PC-3 (cell line): Measurements from ENCODE around the gene STX16. TPM values are rescaled to one million over a fixed set of nuclear protein-coding genes. Genes with fewer than 3 reads are reported as not detected.

Experiments
- ATAC-seq: fragments of 200-7000 bp; cut with Tn5 transposase; 2 replicates; pipeline ENCODE4 v1.9.1; 2020; ENCODE audit warnings: mild to moderate bottlenecking, moderate library complexity
- BruUV-seq: library from RNA; stranded (reverse); fragments of 400-500 nt; replicated peaks from 2 replicates; lab custom pipeline; 2021; lab: Mats Ljungman, UMichigan
- CTCF ChIA-PET: fragments of 300-600 bp; sonication (Branson Sonifier 250); formaldehyde crosslinking; loops from one replicate; lab custom pipeline; 2022; ENCODE audit warnings: antibody characterized with exemption; lab: Charles Lee
- POLR2A ChIA-PET: fragments of 300-600 bp; sonication (Branson Sonifier 250); formaldehyde crosslinking; loops from one replicate; lab custom pipeline; 2022; ENCODE audit warnings: antibody characterized with exemption; ENCODE audit not compliant: unreplicated experiment; lab: Charles Lee
- DNase-seq: peaks from one replicate; pipeline ENCODE4 v3.0.0-alpha.2; 2015
- H2AFZ ChIP-seq: fragments of 300-600 bp; sonication (generic); 2 replicates; pipeline ENCODE4 v1.6.0; 2016; ENCODE audit warnings: antibody characterized with exemption, low read length
- H3F3A ChIP-seq: fragments of 300-600 bp; sonication (generic); one replicate; pipeline ENCODE4 v1.6.0; 2017; ENCODE audit warnings: antibody characterized with exemption, low read length, control low read depth, mild to moderate bottlenecking; ENCODE audit not compliant: unreplicated experiment
- H3K27ac ChIP-seq: fragments of 300-600 bp; sonication (generic); 2 replicates; pipeline ENCODE4 v1.5.1; 2016; ENCODE audit warnings: mild to moderate bottlenecking, low read length
- H3K27me3 ChIP-seq: fragments of 300-600 bp; sonication (generic); 2 replicates; pipeline ENCODE4 v1.6.1; 2016; ENCODE audit warnings: low read length, mixed read lengths
- H3K36me3 ChIP-seq: fragments of 300-600 bp; sonication (generic); 2 replicates; pipeline ENCODE4 v1.6.1; 2016; ENCODE audit warnings: low read depth, mixed run types, low read length, mixed read lengths
- H3K4me1 ChIP-seq: fragments of 300-600 bp; sonication (generic); 2 replicates; pipeline ENCODE4 v1.5.1; 2016; ENCODE audit warnings: low read length; ENCODE audit not compliant: insufficient read depth
- H3K4me2 ChIP-seq: fragments of 300-600 bp; sonication (generic); 2 replicates; pipeline ENCODE4 v1.6.0; 2016; ENCODE audit warnings: low read length
- H3K4me3 ChIP-seq: fragments of 300-600 bp; sonication (generic); 2 replicates; pipeline ENCODE4 v1.5.1; 2016; ENCODE audit warnings: mild to moderate bottlenecking, low read length, mixed read lengths
- H3K79me2 ChIP-seq: fragments of 300-600 bp; sonication (generic); 2 replicates; pipeline ENCODE4 v1.6.1; 2017; ENCODE audit warnings: low read length, mixed read lengths
- H3K9ac ChIP-seq: fragments of 300-600 bp; sonication (generic); 2 replicates; pipeline ENCODE4 v1.6.0; 2016; ENCODE audit warnings: mild to moderate bottlenecking, low read length
- H3K9me2 ChIP-seq: fragments of 300-600 bp; sonication (generic); replicated peaks from 2 replicates; pipeline ENCODE4 v1.6.1; 2016; ENCODE audit warnings: mixed run types, low read length, mixed read lengths
- H3K9me3 ChIP-seq: fragments of 300-600 bp; sonication (generic); 2 replicates; pipeline ENCODE4 v1.6.1; 2016; ENCODE audit warnings: low read length, mixed read lengths
- H4K20me1 ChIP-seq: fragments of 300-600 bp; sonication (generic); 2 replicates; pipeline ENCODE4 v1.6.1; 2016; ENCODE audit warnings: low read length, mixed read lengths
- CTCF ChIP-seq: fragments of 300-600 bp; sonication (generic); conservative IDR thresholded peaks from 2 replicates; pipeline ENCODE4 v1.5.1; 2017; ENCODE audit warnings: antibody characterized with exemption, low read depth, mild to moderate bottlenecking, low read length
- EZH2 ChIP-seq: fragments of 300-600 bp; sonication (generic); IDR thresholded peaks from one replicate; pipeline ENCODE4 v1.6.1; 2017; ENCODE audit warnings: antibody characterized with exemption, mild to moderate bottlenecking, low read length; ENCODE audit not compliant: unreplicated experiment
- EZH2phosphoT487 ChIP-seq: fragments of 300-600 bp; sonication (generic); IDR thresholded peaks from 2 replicates; pipeline ENCODE4 v1.6.1; 2018; ENCODE audit warnings: mild to moderate bottlenecking, antibody characterized with exemption, low read length, borderline replicate concordance
- intact Hi-C: fragments of 100-400 bp; cut with micrococcal nuclease; formaldehyde crosslinking; loops from 2 replicates; pipeline ENCODE4 v1.9.0; 2023
- total RNA-seq: library from RNA; depleted of rRNA; stranded (reverse); fragments of >200 nt; gene quantifications from 2 replicates; pipeline ENCODE4 v1.2.3, GENCODE V29; 2014

Gene STX16
- total RNA-seq, 1 experiment from 2014 or later = 44.2 TPM

GRCh38 chr20:58688840-58689239 is 37.8 kb downstream of the STX16 start:
- no TSS peak for BruUV-seq
- CTCF ChIA-PET = no interaction called here

GRCh38 chr20:58690396-58691135 is 39.5 kb downstream of the STX16 start:
- no TSS peak for BruUV-seq
- peaks cover 10% of the 10 kb centered on the region for H3F3A ChIP-seq
- TF ChIP-seq EZH2 = no peak
- no peak for TF ChIP-seq EZH2phosphoT487
- no peak for TF ChIP-seq CTCF
- no peak overlapping the region for H3K4me3 ChIP-seq
- H3K4me1 ChIP-seq = peaks cover 17% of the 10 kb centered on the region
- no peak overlapping the region for H2AFZ ChIP-seq
- H3K27me3 ChIP-seq = no peaks in the 10 kb centered on the region
- CTCF ChIA-PET = interaction anchor here (0.5 kb wide), 1 partner anchor 40 kb away, joined by 6 read pairs; no protein-coding TSS in a partner anchor
- ATAC-seq = no peak
- no peaks in the 10 kb centered on the region for H3K9me2 ChIP-seq
- no peak overlapping the region for H3K4me2 ChIP-seq
- H3K9ac ChIP-seq = no peak overlapping the region
- no peaks in the 10 kb centered on the region for H3K36me3 ChIP-seq
- H3K79me2 ChIP-seq = peaks cover 17% of the 10 kb centered on the region
- no peaks in the 10 kb centered on the region for H3K9me3 ChIP-seq
- intact Hi-C loops = loop anchor here (2.0 kb wide), 1 partner anchor 38 kb away; no protein-coding TSS in a partner anchor
- no peak overlapping the region for H3K27ac ChIP-seq
- POLR2A ChIA-PET = interaction anchor here (0.6 kb wide), 1 partner anchor 39 kb away, joined by 10 read pairs; the partner anchor contains the start of gene STX16
- DNase-seq = no peak
- H4K20me1 ChIP-seq = no peaks in the 10 kb centered on the region

More at GRCh38 chr20:58688840-58689239, 37.8 kb downstream of the STX16 start:
- H3K9ac ChIP-seq = no peak overlapping the region
- peaks cover 7% of the 10 kb centered on the region for H3K79me2 ChIP-seq
- H3K4me3 ChIP-seq = no peak overlapping the region
- no peak overlapping the region for H3K27ac ChIP-seq
- H3K9me2 ChIP-seq = no peaks in the 10 kb centered on the region
- H3K9me3 ChIP-seq = no peaks in the 10 kb centered on the region
- no peak overlapping the region for H2AFZ ChIP-seq
- H4K20me1 ChIP-seq = no peaks in the 10 kb centered on the region
- no peak for TF ChIP-seq EZH2phosphoT487
- H3F3A ChIP-seq = peaks cover 10% of the 10 kb centered on the region
- ATAC-seq (no peak), DNase-seq (no peak)
- no peaks in the 10 kb centered on the region for H3K36me3 ChIP-seq
- POLR2A ChIA-PET = no interaction called here
- intact Hi-C loops = no loop called here
- H3K27me3 ChIP-seq = no peaks in the 10 kb centered on the region
- H3K4me1 ChIP-seq = peaks cover 8% of the 10 kb centered on the region
- H3K4me2 ChIP-seq = no peak overlapping the region

- H3F3A ChIP-seq = peaks cover 10% of the 10 kb centered on the region
- ChIA-PET POLR2A (no interaction called here), CTCF (no interaction called here)
- peaks cover 17% of the 10 kb centered on the region for H3K4me1 ChIP-seq
- H3K79me2 ChIP-seq = peaks cover 17% of the 10 kb centered on the region
- no peak overlapping the region for H3K4me2 ChIP-seq
- no peak overlapping the region for H3K4me3 ChIP-seq
- intact Hi-C loops = loop anchor here (2.0 kb wide), 2 partner anchors 39 to 211 kb away; no protein-coding TSS in a partner anchor
- BruUV-seq = no TSS peak
- H3K27ac ChIP-seq = no peak overlapping the region
- H3K9me3 ChIP-seq = no peaks in the 10 kb centered on the region
- H2AFZ ChIP-seq = peak overlapping the region; percentile 65
- peak overlapping the region; percentile 50 for H3K9ac ChIP-seq
- no peak for TF ChIP-seq CTCF
- TF ChIP-seq EZH2phosphoT487 = no peak
- ATAC-seq = no peak
- DNase-seq = no peak
- no peaks in the 10 kb centered on the region for H4K20me1 ChIP-seq
- H3K27me3 ChIP-seq = no peaks in the 10 kb centered on the region
- peaks cover 6% of the 10 kb centered on the region; the same call in 1 of the 2 replicates for H3K36me3 ChIP-seq
- no peaks in the 10 kb centered on the region for H3K9me2 ChIP-seq
Observed at GRCh38 chr20:58691773-58692578, 40.9 kb downstream of the STX16 start.
